Omental fat pad (tissue), 4 donors: ENCODE results near the gene LONRF3. TPM values are rescaled to one million over a fixed set of nuclear protein-coding genes. Genes with fewer than 3 reads are reported as not detected.
A peak's percentile ranks its signal among the peaks of the same experiment; 100 is the strongest.

Experiments used
- ATAC-seq: fragments of 150-250 bp; one replicate; pipeline ENCODE4 v1.9.1; 2016; ENCODE audit warnings: mild to moderate bottlenecking, moderate library complexity; ENCODE audit not compliant: low FRiP score
- DNase-seq: peaks from one replicate; pipeline ENCODE4 v3.0.0-alpha.2; 2019; ENCODE audit warnings: low spot score
- total RNA-seq, 4 donors: library from RNA; depleted of rRNA; stranded (reverse); fragments of >200 nt; gene quantifications; one replicate each; pipeline ENCODE4 v1.1.0, GENCODE V29; 2016
- TF ChIP-seq, protein P1 (sequence below), 3 donors: fragments of 450-650 bp; IDR thresholded peaks; one replicate each; pipeline ENCODE4 v1.5.1; 2016 to 2017; ENCODE audit warnings: antibody characterized with exemption in 3 of 3, mild to moderate bottlenecking in 3 of 3, moderate library complexity in 2 of 3

The LONRF3 gene
- total RNA-seq, 4 donors from 2014 or later: 15.1 to 54.4 (median 27.3) TPM

DNA sequence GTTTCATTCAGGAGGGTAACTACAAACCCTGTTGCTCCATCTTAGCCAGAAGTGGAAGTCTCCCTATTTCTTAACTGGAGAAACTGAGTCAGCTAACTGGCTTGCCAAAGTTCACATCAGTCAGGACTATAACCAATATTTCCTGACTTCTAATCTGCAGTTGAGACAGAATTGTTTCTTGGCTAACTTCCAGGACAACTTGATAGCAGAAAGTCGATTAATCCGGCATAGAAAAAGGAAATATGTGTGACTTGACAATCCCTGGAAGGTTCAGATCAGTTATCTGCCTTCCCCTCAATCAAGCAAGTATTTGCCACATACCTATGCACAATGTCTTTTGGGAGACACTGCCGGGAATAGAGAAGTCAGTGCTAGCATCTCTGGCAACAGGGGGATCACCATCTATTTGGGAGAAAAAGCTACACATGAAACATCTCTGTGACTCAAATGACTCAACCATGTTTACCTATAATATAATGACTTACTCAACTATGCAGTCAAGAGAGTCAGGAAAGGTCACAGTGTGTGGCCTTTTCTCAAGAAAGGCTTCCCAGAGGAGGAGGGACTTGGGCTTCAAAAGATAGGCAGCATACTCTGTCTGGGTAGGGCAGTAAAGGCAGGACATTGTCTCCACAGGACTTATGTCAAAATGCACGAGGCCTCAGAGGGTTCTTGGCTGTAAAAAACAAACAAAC, 12.4 kb upstream of the LONRF3 start:
- TF ChIP-seq, protein P1, sequence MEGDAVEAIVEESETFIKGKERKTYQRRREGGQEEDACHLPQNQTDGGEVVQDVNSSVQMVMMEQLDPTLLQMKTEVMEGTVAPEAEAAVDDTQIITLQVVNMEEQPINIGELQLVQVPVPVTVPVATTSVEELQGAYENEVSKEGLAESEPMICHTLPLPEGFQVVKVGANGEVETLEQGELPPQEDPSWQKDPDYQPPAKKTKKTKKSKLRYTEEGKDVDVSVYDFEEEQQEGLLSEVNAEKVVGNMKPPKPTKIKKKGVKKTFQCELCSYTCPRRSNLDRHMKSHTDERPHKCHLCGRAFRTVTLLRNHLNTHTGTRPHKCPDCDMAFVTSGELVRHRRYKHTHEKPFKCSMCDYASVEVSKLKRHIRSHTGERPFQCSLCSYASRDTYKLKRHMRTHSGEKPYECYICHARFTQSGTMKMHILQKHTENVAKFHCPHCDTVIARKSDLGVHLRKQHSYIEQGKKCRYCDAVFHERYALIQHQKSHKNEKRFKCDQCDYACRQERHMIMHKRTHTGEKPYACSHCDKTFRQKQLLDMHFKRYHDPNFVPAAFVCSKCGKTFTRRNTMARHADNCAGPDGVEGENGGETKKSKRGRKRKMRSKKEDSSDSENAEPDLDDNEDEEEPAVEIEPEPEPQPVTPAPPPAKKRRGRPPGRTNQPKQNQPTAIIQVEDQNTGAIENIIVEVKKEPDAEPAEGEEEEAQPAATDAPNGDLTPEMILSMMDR (IDR thresholded peaks at IDR 0.05): no peak
- DNase-seq: no peak
- ATAC-seq: no peak

DNA sequence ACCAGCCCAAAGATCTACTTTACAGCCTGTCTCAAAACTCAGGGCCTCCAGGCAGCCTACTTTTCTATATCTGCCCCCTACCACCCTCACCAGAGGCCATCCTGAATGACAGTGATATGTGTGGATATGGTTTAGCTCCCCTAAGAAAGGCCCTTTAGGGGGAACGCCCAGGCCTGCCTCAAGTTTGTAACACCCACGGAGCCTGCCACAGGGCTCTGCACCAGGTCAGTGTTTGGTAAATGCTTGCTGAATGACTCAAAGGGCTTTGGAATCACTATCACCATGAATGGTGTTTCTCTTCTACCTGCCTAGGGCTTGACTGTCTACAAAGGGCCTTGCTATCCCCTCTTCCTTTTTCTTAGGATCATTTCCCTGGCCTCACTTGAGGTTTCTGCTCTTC, 11.3 kb upstream of the LONRF3 start:
- ATAC-seq: no peak
- no peak for DNase-seq
- TF ChIP-seq, protein P1 (IDR thresholded peaks at IDR 0.05): no peak

DNA sequence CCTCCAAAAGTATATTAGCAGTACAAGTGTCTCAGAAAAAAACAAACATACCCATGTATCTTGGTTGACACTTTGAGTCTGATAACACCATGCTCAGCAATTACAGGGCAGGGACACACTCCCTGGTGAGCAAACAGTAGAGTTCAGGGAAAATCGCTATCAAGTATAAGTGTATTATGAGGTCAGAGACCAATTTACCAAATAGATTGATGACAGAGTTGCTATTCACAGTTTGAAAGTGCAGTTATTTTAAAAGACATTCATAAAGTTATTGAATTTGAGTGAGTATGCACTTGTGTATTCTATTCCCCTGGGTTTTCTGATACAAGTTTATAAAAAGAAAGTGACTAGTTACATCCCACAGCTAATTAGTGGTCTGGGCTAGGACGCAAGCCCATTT, 10.2 kb upstream of the LONRF3 start:
- no peak for ATAC-seq
- DNase-seq: no peak
- TF ChIP-seq, protein P1 (IDR thresholded peaks at IDR 0.05): no peak

DNA sequence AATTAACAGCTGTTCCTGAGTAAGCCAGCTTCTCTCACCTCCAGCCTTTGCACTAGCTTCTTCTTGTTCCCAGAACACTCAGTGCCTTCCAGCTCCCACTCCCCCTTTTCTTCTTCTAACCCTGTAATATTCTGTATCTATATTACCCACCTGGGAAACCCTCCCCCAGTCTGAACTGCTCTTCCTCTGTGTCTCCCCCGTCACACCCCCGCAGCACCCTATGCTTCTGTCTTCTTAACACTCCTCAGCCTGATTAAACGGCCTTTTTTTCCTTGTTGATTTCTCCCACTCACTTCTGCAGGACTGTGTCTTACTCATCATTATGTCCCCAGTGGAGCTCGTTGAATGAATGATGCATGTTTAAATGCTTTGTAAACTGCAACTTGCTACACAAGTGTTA, 9.0 kb upstream of the LONRF3 start:
- TF ChIP-seq, protein P1 (IDR thresholded peaks at IDR 0.05): no peak
- DNase-seq (no peak), ATAC-seq (no peak)

DNA sequence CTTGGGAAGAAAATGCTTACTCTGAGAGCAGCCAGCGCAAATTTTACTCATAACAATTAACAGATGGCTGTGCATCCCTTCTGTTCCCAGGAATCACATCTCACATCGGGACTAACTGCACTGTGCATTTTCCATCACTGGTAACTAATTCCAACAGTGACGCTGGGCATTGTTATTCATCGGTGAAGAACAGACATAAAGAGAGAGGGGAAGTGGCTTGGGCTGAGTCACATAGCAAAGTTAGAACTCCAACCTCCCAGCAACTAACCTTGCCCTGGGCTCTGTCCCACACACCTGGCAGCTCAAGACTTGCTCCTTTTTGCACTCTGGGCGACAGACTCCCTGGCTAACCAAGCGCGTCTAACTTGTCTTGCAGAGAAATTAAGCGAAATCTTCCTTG, 6.4 kb upstream of the LONRF3 start:
- ATAC-seq: no peak
- DNase-seq: no peak
- TF ChIP-seq, protein P1 (IDR thresholded peaks at IDR 0.05): no peak

DNA sequence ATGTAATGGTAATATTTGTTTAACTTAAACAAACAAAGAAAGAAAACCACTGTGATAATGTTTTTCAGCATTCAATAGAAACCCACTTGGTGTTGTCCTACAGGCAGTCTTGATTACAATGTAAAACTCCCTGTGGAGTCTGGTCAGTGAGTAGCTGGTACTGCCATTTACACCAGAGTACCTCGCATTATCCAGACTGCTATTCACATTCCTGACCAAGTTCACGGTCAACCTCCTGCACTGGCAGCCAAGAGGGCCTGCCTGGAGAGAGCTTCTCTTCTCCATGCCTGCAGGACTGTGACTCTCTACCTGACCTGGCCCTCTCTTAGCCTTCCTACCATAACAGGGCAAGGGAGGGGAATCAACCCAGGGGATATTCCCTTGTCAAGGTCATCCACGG, 2.9 kb upstream of the LONRF3 start:
- TF ChIP-seq, protein P1 (IDR thresholded peaks at IDR 0.05): no peak
- DNase-seq (no peak), ATAC-seq (no peak)

DNA sequence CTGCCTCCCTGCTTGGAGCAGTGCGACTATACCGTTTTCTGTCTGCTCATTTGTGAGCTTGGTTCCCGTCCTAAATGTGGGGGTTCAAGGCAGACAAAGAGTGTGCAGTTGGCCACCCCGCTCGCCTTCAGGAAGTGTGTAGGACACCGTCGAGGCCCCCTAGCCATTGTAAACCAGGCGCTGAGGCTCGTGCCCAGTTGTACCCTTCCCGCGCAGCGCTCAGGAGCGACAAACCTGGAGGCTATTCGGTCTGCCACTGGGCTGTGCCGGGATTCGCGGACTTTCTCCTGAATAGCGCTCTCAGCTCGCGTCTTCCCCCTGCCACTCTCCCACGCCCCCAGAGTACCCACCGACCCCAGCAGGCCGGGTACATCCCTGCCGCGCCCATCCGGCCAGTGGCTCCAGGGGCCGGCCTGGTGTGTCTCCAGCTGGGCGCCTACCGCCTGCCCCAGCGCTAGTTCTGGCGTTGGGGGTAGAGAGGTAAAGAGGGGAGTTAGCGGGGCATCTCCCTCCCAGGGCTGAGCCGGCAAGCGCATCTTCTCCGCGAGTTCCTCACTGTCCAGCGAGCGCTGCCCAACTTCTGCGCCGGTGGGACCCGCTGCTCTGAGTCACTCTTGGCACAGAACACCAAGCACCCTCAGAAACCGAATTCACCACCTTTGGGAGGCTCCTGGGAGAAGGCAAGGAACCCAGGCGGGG, 880 bp upstream of the LONRF3 start:
- ATAC-seq (peak; percentile 47), DNase-seq (no peak)
- TF ChIP-seq, protein P1 (IDR thresholded peaks at IDR 0.05): no peak
